OCI-LY1 (cell line): ENCODE data around the gene WLS.

Experiments
- H2AFZ ChIP-seq: fragments of 200-600 bp; sonication (generic), shearing (Covaris generic); 2 replicates; pipeline ENCODE4 v1.6.0; 2014; ENCODE audit warnings: antibody characterized with exemption, mild to moderate bottlenecking, low read length
- H3F3A ChIP-seq: fragments of 200-600 bp; sonication (generic), shearing (Covaris generic); 2 replicates; pipeline ENCODE4 v1.6.0; 2014; ENCODE audit warnings: mild to moderate bottlenecking, antibody characterized with exemption, low read length, moderate library complexity; ENCODE audit not compliant: insufficient read depth
- H3K27ac ChIP-seq: fragments of 200-600 bp; sonication (generic); 2 replicates; pipeline ENCODE4 v1.5.1; 2014; ENCODE audit warnings: low read length, mixed run types, mild to moderate bottlenecking, low read depth; ENCODE audit not compliant: poor library complexity, severe bottlenecking
- H3K27me3 ChIP-seq: fragments of 200-600 bp; sonication (generic); 2 replicates; pipeline ENCODE4 v1.6.0; 2014; ENCODE audit warnings: antibody characterized with exemption, mild to moderate bottlenecking, low read length, moderate library complexity; ENCODE audit not compliant: insufficient read depth
- H3K36me3 ChIP-seq: fragments of 200-600 bp; sonication (generic); 2 replicates; pipeline ENCODE4 v1.6.1; 2014; ENCODE audit warnings: mild to moderate bottlenecking, antibody characterized with exemption, low read length, moderate library complexity, mixed read lengths; ENCODE audit not compliant: insufficient read depth
- H3K4me1 ChIP-seq: fragments of 200-600 bp; sonication (generic); 2 replicates; pipeline ENCODE4 v1.5.1; 2014; ENCODE audit warnings: mild to moderate bottlenecking, low read length, moderate library complexity; ENCODE audit not compliant: insufficient read depth, severe bottlenecking
- H3K4me2 ChIP-seq: fragments of 200-600 bp; sonication (generic), shearing (Covaris generic); 2 replicates; pipeline ENCODE4 v1.6.1; 2014; ENCODE audit warnings: low read length
- H3K4me3 ChIP-seq: fragments of 200-600 bp; sonication (generic); 2 replicates; pipeline ENCODE4 v1.5.1; 2014; ENCODE audit warnings: low read length, low read depth, mild to moderate bottlenecking, mixed read lengths; ENCODE audit not compliant: poor library complexity, severe bottlenecking
- H3K79me2 ChIP-seq: fragments of 200-600 bp; shearing (Covaris generic); 2 replicates; pipeline ENCODE4 v1.6.1; 2016; ENCODE audit warnings: mixed run types, low read length, mixed read lengths; ENCODE audit not compliant: insufficient read depth
- H3K9ac ChIP-seq: fragments of 200-600 bp; sonication (generic), shearing (Covaris generic); 2 replicates; pipeline ENCODE4 v1.6.1; 2014; ENCODE audit warnings: mild to moderate bottlenecking, low read length, mixed read lengths
- H3K9me2 ChIP-seq: fragments of 200-600 bp; sonication (generic), shearing (Covaris generic); 2 replicates; pipeline ENCODE4 v1.6.1; 2014; ENCODE audit warnings: low read depth, mild to moderate bottlenecking, low read length, mixed read lengths
- H3K9me3 ChIP-seq: fragments of 200-600 bp; shearing (Covaris generic); 2 replicates; pipeline ENCODE4 v1.6.1; 2014; ENCODE audit warnings: low read length, mixed read lengths
- H4K20me1 ChIP-seq: fragments of 200-600 bp; sonication (generic), shearing (Covaris generic); 2 replicates; pipeline ENCODE4 v1.6.0; 2016; ENCODE audit warnings: mild to moderate bottlenecking, low read length; ENCODE audit not compliant: insufficient read depth
- EZH2 ChIP-seq: fragments of 200-600 bp; sonication (generic), shearing (Covaris generic); IDR thresholded peaks from 2 replicates; pipeline ENCODE4 v1.8.0; 2017; ENCODE audit warnings: borderline replicate concordance, mixed run types, mild to moderate bottlenecking, antibody characterized with exemption, low read length, moderate library complexity, mixed read lengths
- TF ChIP-seq, protein P1 (sequence below): fragments of 200-600 bp; sonication (generic), shearing (Covaris generic); IDR thresholded peaks from 2 replicates; pipeline ENCODE4 v1.5.1; 2017; ENCODE audit warnings: mild to moderate bottlenecking, antibody characterized with exemption, low read length, moderate library complexity, mixed read lengths

WLS gene

DNA sequence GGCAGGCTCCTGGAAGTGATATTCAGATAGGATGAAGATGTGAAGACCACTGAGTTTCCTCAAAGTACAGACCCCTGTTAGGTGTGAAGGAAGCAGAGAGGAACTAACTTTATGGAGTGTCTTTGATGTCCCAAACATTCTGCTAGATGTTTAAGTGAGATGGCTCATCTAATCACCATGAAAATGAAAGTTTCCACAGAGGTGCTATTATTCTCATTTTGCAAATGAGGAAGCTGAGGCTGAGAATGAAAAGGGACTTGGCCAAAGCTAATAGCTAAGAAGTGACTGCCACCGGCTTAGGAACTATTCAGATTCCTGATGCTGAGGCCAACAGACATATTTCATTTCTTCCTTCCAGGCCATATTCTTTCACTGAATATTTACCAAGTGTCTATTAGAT lies 45.9 kb upstream of the WLS start:
- H3F3A ChIP-seq, result no peaks in the 10 kb centered on the region
- H3K9me2 ChIP-seq, result no peaks in the 10 kb centered on the region
- H2AFZ ChIP-seq, result no peak overlapping the region
- no peaks in the 10 kb centered on the region for H4K20me1 ChIP-seq
- H3K79me2 ChIP-seq, result no peaks in the 10 kb centered on the region
- H3K9ac ChIP-seq, result no peak overlapping the region
- no peaks in the 10 kb centered on the region for H3K36me3 ChIP-seq
- H3K27ac ChIP-seq, result no peak overlapping the region
- no peak overlapping the region for H3K4me2 ChIP-seq
- H3K27me3 ChIP-seq, result no peaks in the 10 kb centered on the region
- H3K4me3 ChIP-seq, result no peak overlapping the region
- TF ChIP-seq, protein P1, sequence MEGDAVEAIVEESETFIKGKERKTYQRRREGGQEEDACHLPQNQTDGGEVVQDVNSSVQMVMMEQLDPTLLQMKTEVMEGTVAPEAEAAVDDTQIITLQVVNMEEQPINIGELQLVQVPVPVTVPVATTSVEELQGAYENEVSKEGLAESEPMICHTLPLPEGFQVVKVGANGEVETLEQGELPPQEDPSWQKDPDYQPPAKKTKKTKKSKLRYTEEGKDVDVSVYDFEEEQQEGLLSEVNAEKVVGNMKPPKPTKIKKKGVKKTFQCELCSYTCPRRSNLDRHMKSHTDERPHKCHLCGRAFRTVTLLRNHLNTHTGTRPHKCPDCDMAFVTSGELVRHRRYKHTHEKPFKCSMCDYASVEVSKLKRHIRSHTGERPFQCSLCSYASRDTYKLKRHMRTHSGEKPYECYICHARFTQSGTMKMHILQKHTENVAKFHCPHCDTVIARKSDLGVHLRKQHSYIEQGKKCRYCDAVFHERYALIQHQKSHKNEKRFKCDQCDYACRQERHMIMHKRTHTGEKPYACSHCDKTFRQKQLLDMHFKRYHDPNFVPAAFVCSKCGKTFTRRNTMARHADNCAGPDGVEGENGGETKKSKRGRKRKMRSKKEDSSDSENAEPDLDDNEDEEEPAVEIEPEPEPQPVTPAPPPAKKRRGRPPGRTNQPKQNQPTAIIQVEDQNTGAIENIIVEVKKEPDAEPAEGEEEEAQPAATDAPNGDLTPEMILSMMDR, result no peak
- no peak for TF ChIP-seq EZH2
- no peaks in the 10 kb centered on the region for H3K9me3 ChIP-seq
- H3K4me1 ChIP-seq, result no peaks in the 10 kb centered on the region

DNA sequence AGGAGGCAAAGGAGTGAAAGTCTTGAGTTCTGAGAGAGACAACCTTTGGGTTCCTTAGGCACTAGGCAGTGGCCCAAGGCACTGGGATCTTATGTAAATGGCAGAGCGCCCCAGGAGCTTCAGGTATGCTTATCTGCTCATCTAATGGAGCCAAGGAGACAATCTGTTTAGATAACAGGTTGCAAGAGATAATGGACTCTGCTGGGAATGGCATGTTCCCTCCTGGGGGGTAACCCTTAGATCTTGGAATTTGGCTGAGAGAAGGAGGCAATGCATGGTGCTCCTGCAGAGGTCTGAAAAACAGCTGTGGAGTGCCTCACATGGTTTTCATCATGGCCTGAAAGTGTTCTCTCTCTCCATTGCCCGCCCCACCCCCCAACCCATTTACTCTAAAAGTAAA lies 44.1 kb upstream of the WLS start:
- H4K20me1 ChIP-seq, result no peaks in the 10 kb centered on the region
- H3K9me3 ChIP-seq, result no peaks in the 10 kb centered on the region
- no peak overlapping the region for H3K27ac ChIP-seq
- no peaks in the 10 kb centered on the region for H3F3A ChIP-seq
- no peaks in the 10 kb centered on the region for H3K9me2 ChIP-seq
- no peaks in the 10 kb centered on the region for H3K79me2 ChIP-seq
- H3K36me3 ChIP-seq, result no peaks in the 10 kb centered on the region
- H3K4me3 ChIP-seq, result no peak overlapping the region
- no peak for TF ChIP-seq EZH2
- TF ChIP-seq, protein P1, result no peak
- H3K27me3 ChIP-seq, result no peaks in the 10 kb centered on the region
- no peak overlapping the region for H2AFZ ChIP-seq
- no peak overlapping the region for H3K9ac ChIP-seq
- H3K4me1 ChIP-seq, result no peaks in the 10 kb centered on the region
- no peak overlapping the region for H3K4me2 ChIP-seq

DNA sequence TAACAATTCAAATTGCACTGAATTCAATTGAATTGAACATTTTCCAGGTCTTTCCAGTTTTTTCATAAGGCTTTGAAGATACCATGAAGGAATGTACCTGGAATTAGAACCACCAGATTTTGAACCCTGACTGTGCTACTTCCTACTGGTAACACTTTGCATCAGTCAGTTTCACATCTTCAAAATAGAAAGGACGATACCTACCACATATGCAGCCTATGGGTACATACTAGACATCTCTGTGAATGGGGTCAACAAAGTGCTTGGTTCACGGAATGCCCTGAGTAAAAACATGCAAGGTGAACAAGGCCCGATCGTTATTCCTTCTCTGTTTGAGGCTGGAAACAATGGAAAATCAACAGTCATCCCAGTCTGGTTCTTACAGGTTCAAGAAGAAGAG lies 41.2 kb upstream of the WLS start:
- Histone ChIP-seq H2AFZ (no peak overlapping the region), H3K27ac (no peak overlapping the region), H3K27me3 (no peaks in the 10 kb centered on the region), H3K36me3 (no peaks in the 10 kb centered on the region), H3K9me2 (no peaks in the 10 kb centered on the region), H4K20me1 (no peaks in the 10 kb centered on the region), H3K79me2 (no peaks in the 10 kb centered on the region), H3K4me2 (no peak overlapping the region), H3F3A (no peaks in the 10 kb centered on the region), H3K4me3 (no peak overlapping the region), H3K4me1 (no peaks in the 10 kb centered on the region), H3K9ac (no peak overlapping the region), H3K9me3 (no peaks in the 10 kb centered on the region)
- TF ChIP-seq EZH2, result no peak
- TF ChIP-seq, protein P1, result no peak
